IMR-90 (cell line): ENCODE data around the gene SNX14. TPM values are rescaled to one million over a fixed set of nuclear protein-coding genes. Genes with fewer than 3 reads are reported as not detected.
A peak's percentile ranks its signal among the peaks of the same experiment; 100 is the strongest.

ENCODE experiments used
- ATAC-seq: fragments of 200-7000 bp; cut with Tn5 transposase; 2 replicates; pipeline ENCODE4 v1.9.1; 2020; ENCODE audit warnings: low read depth, mild to moderate bottlenecking, moderate library complexity
- BruUV-seq: library from RNA; stranded (reverse); fragments of 400-500 nt; replicated peaks from 2 replicates; lab custom pipeline; 2021; lab: Mats Ljungman, UMichigan
- CTCF ChIA-PET: fragments of 300-600 bp; formaldehyde crosslinking; extraction: SDS; loops from one replicate; lab custom pipeline; 2021; ENCODE audit warnings: antibody characterized with exemption; lab: Yijun Ruan, JAX
- POLR2A ChIA-PET: fragments of 300-600 bp; sonication (Branson Sonifier 250); formaldehyde crosslinking; loops from one replicate; lab custom pipeline; 2022; ENCODE audit warnings: antibody characterized with exemption; ENCODE audit not compliant: unreplicated experiment; lab: Charles Lee
- DNase-seq: peaks from one replicate; pipeline ENCODE4 v3.0.0; 2013
- H2AFZ ChIP-seq: replicated peaks from 2 replicates; pipeline ENCODE3; 2013; ENCODE audit warnings: low read length, mild to moderate bottlenecking; ENCODE audit not compliant: poor library complexity
- H2AK5ac ChIP-seq: 2 replicates; pipeline ENCODE4 v1.6.1; 2013; ENCODE audit warnings: low read depth, low read length, inconsistent platforms
- H2AK9ac ChIP-seq: replicated peaks from 2 replicates; pipeline ENCODE3; 2013; ENCODE audit warnings: mild to moderate bottlenecking, low read depth, low read length, moderate library complexity; ENCODE audit not compliant: poor library complexity
- H2BK120ac ChIP-seq: 2 replicates; pipeline ENCODE4 v1.6.1; 2013; ENCODE audit warnings: low read depth, low read length, inconsistent platforms
- H2BK15ac ChIP-seq: 3 replicates; pipeline ENCODE4 v1.6.1; 2013; ENCODE audit warnings: low read depth, low read length, inconsistent platforms
- H2BK20ac ChIP-seq: 2 replicates; pipeline ENCODE4 v1.6.1; 2013; ENCODE audit warnings: low read depth, mild to moderate bottlenecking, inconsistent platforms, low read length, moderate library complexity
- H2BK5ac ChIP-seq: 2 replicates; pipeline ENCODE4 v1.6.1; 2013; ENCODE audit warnings: mild to moderate bottlenecking, low read depth, low read length, inconsistent platforms; ENCODE audit not compliant: poor library complexity, severe bottlenecking
- H3K14ac ChIP-seq: replicated peaks from 2 replicates; pipeline ENCODE4 v1.6.1; 2013; ENCODE audit warnings: low read depth, low read length, inconsistent platforms
- H3K18ac ChIP-seq: 2 replicates; pipeline ENCODE4 v1.6.1; 2013; ENCODE audit warnings: low read depth, low read length, control low read depth
- H3K23ac ChIP-seq: 2 replicates; pipeline ENCODE4 v1.6.1; 2013; ENCODE audit warnings: low read depth, low read length, inconsistent platforms
- H3K27ac ChIP-seq: 2 replicates; pipeline ENCODE4 v1.5.1; 2013; ENCODE audit warnings: mild to moderate bottlenecking, control low read depth, low read length; ENCODE audit not compliant: insufficient read depth
- H3K27me3 ChIP-seq: 2 replicates; pipeline ENCODE4 v1.6.1; 2013; ENCODE audit warnings: low read length; ENCODE audit not compliant: control insufficient read depth, insufficient read depth
- H3K36me3 ChIP-seq: 2 replicates; pipeline ENCODE4 v1.6.1; 2013; ENCODE audit warnings: low read length, mixed read lengths; ENCODE audit not compliant: control insufficient read depth, insufficient read depth
- H3K4ac ChIP-seq: 2 replicates; pipeline ENCODE4 v1.6.1; 2013; ENCODE audit warnings: low read depth, low read length, inconsistent platforms
- H3K4me1 ChIP-seq: 2 replicates; pipeline ENCODE4 v1.6.1; 2013; ENCODE audit warnings: low read length, mixed read lengths; ENCODE audit not compliant: control insufficient read depth, insufficient read depth
- H3K4me2 ChIP-seq: 2 replicates; pipeline ENCODE4 v1.6.1; 2013; ENCODE audit warnings: low read depth, mild to moderate bottlenecking, control low read depth, low read length, moderate library complexity
- H3K4me3 ChIP-seq: 2 replicates; pipeline ENCODE4 v1.5.1; 2013; ENCODE audit warnings: low read depth, mild to moderate bottlenecking, control low read depth, low read length, moderate library complexity; ENCODE audit not compliant: insufficient read depth
- H3K56ac ChIP-seq: 2 replicates; pipeline ENCODE4 v1.6.1; 2013; ENCODE audit warnings: low read length, inconsistent platforms; ENCODE audit not compliant: insufficient read depth; ENCODE audit errors: extremely low read depth
- H3K79me1 ChIP-seq, 2 experiments: 2 replicates each; pipeline ENCODE4 v1.6.1; 2013; ENCODE audit warnings: low read length in 2 of 2, inconsistent platforms in 1 of 2, low read depth in 1 of 2
- H3K9ac ChIP-seq: 2 replicates; pipeline ENCODE4 v1.6.1; 2013; ENCODE audit warnings: low read depth, low read length, control low read depth
- H3K9me1 ChIP-seq: 2 replicates; pipeline ENCODE4 v1.6.1; 2013; ENCODE audit warnings: low read length, inconsistent platforms; ENCODE audit not compliant: insufficient read depth
- H3K9me3 ChIP-seq: 2 replicates; pipeline ENCODE4 v1.6.1; 2013; ENCODE audit warnings: low read length; ENCODE audit not compliant: control insufficient read depth, insufficient read depth
- H4K20me1 ChIP-seq: 2 replicates; pipeline ENCODE4 v1.6.1; 2013; ENCODE audit warnings: low read length, inconsistent platforms; ENCODE audit not compliant: insufficient read depth
- H4K5ac ChIP-seq: 2 replicates; pipeline ENCODE4 v1.6.1; 2013; ENCODE audit warnings: mild to moderate bottlenecking, low read depth, low read length, control low read depth
- H4K8ac ChIP-seq, 2 experiments: 2 replicates each; pipeline ENCODE4 v1.6.1; 2013; ENCODE audit warnings: low read depth in 2 of 2, low read length in 2 of 2, control low read depth in 1 of 2, inconsistent platforms in 1 of 2
- H4K91ac ChIP-seq: 2 replicates; pipeline ENCODE4 v1.6.1; 2013; ENCODE audit warnings: low read depth, low read length, inconsistent platforms; ENCODE audit not compliant: insufficient read depth
- CHD1 ChIP-seq: IDR thresholded peaks from 2 replicates; pipeline ENCODE4 v1.6.1; 2012; ENCODE audit warnings: low read depth, low read length, improper control_type of control experiment
- FOS ChIP-seq: fragments of 150-350 bp; IDR thresholded peaks from 2 replicates; pipeline ENCODE4 v1.6.1; 2016; ENCODE audit warnings: low read depth, low read length
- MAFK ChIP-seq: IDR thresholded peaks from 2 replicates; pipeline ENCODE4 v1.6.1; 2012; ENCODE audit warnings: low read depth, low read length, improper control_type of control experiment
- MAZ ChIP-seq: IDR thresholded peaks from 2 replicates; pipeline ENCODE4 v1.6.1; 2012; ENCODE audit warnings: low read depth, mild to moderate bottlenecking, low read length, improper control_type of control experiment, moderate library complexity, borderline replicate concordance
- MXI1 ChIP-seq: IDR thresholded peaks from 2 replicates; pipeline ENCODE4 v1.6.1; 2012; ENCODE audit warnings: low read depth, mild to moderate bottlenecking, low read length, moderate library complexity, borderline replicate concordance
- NFE2L2 ChIP-seq: fragments of 150-350 bp; IDR thresholded peaks from 2 replicates; pipeline ENCODE4 v1.6.1; 2016; ENCODE audit warnings: low read depth, mild to moderate bottlenecking, low read length
- RCOR1 ChIP-seq: IDR thresholded peaks from 2 replicates; pipeline ENCODE4 v1.6.1; 2012; ENCODE audit warnings: mild to moderate bottlenecking, low read length, improper control_type of control experiment; ENCODE audit not compliant: insufficient replicate concordance
- SMC3 ChIP-seq: fragments of 150-350 bp; IDR thresholded peaks from 2 replicates; pipeline ENCODE4 v1.6.1; 2016; ENCODE audit warnings: low read depth, mild to moderate bottlenecking, antibody characterized with exemption, low read length, moderate library complexity
- WGBS, 2 experiments: methylation state at CpG; one replicate each; pipeline versions ENCODE4 v1.1.5 to v1.1.7; 2013; ENCODE audit warnings: missing lambda C conversion rate in 2 of 2; ENCODE audit not compliant: insufficient read length in 1 of 2; ENCODE audit errors: extremely low coverage in 2 of 2; 5-methylcytosine and 5-hydroxymethylcytosine counted together
- dilution Hi-C: fragments of 300-500 bp; cut with HindIII; formaldehyde crosslinking; loops from one replicate; pipeline ENCODE4 v1.14.3; 2018; ENCODE audit warnings: low sequenced_read_pairs; ENCODE audit not compliant: unreplicated experiment
- in situ Hi-C: fragments of 300-500 bp; cut with MboI; formaldehyde crosslinking; loops from 3 replicates; pipeline ENCODE4 v1.14.3; 2019; ENCODE audit warnings: low sequenced_read_pairs, inconsistent platforms, mixed read lengths
- intact Hi-C: fragments of 100-400 bp; cut with micrococcal nuclease; formaldehyde crosslinking; loops from 2 replicates; pipeline ENCODE4 v1.10.0; 2022
- polyA plus RNA-seq, 3 experiments: library from polyadenylated mRNA; depleted of rRNA; stranded (reverse); fragments of >200 nt; gene quantifications; 2 replicates each; pipeline ENCODE4 v1.2.3, GENCODE V29; 2012; ENCODE audit warnings: low replicate concordance in 1 of 3
- total RNA-seq: library from RNA; depleted of rRNA; stranded (reverse); fragments of >200 nt; gene quantifications from 2 replicates; pipeline ENCODE4 v1.2.3, GENCODE V29; 2012
- TF ChIP-seq, protein P1 (sequence below): fragments of 150-350 bp; IDR thresholded peaks from 2 replicates; pipeline ENCODE4 v1.6.1; 2017; ENCODE audit warnings: mild to moderate bottlenecking, antibody characterized with exemption, low read length, low read depth
- TF ChIP-seq, protein P2 (sequence below): conservative IDR thresholded peaks from 2 replicates; pipeline ENCODE4 v1.5.1; 2012; ENCODE audit warnings: mild to moderate bottlenecking, low read depth, low read length, improper control_type of control experiment
- TF ChIP-seq, protein P3 (sequence below): fragments of 150-350 bp; IDR thresholded peaks from 2 replicates; pipeline ENCODE4 v1.6.1; 2016; ENCODE audit warnings: low read depth, mild to moderate bottlenecking, low read length, moderate library complexity, borderline replicate concordance

Gene SNX14
- total and polyA plus RNA-seq, 2 of the 4 experiments (the other 2 are of a cell fraction) = 39.9 to 61.8 TPM

DNA sequence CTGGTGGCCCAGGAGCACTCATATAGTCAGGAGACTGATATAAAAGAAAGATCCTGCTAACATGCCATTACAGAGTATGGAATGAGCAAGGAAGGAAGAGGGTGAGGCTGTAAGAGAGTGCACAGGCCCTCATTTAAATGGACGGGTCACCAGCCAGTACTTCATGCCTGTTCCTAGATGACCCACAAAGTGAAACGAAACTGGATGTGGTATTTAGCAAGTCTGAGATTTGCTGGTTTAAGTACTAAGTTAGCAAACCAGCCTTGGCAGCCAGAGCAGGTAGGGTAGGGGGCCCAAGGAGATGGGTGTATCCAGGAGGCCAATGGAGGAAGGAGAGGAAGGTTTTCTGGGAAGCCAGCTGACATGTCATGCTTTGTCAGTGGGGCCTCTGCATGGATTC lies 127.9 kb downstream of the SNX14 start:
- H4K8ac ChIP-seq = peak overlapping the region; percentile 91 to 92
- H3K9ac ChIP-seq = peak overlapping the region; percentile 29; the same call in 1 of the 2 replicates
- peaks cover 47 to 75% of the 10 kb centered on the region in 2 experiments for H3K79me1 ChIP-seq
- in situ Hi-C loops (no loop called here), intact Hi-C loops (no loop called here), dilution Hi-C loops (no loop called here)
- H3K4me2 ChIP-seq = no peak overlapping the region; the same call in 1 of the 2 replicates
- TF ChIP-seq RCOR1 = no peak
- no peak for TF ChIP-seq MAZ
- TF ChIP-seq MXI1 = no peak
- TF ChIP-seq, protein P1, sequence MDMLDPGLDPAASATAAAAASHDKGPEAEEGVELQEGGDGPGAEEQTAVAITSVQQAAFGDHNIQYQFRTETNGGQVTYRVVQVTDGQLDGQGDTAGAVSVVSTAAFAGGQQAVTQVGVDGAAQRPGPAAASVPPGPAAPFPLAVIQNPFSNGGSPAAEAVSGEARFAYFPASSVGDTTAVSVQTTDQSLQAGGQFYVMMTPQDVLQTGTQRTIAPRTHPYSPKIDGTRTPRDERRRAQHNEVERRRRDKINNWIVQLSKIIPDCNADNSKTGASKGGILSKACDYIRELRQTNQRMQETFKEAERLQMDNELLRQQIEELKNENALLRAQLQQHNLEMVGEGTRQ = no peak
- no peak for TF ChIP-seq FOS
- no peak for TF ChIP-seq SMC3
- TF ChIP-seq, protein P2, sequence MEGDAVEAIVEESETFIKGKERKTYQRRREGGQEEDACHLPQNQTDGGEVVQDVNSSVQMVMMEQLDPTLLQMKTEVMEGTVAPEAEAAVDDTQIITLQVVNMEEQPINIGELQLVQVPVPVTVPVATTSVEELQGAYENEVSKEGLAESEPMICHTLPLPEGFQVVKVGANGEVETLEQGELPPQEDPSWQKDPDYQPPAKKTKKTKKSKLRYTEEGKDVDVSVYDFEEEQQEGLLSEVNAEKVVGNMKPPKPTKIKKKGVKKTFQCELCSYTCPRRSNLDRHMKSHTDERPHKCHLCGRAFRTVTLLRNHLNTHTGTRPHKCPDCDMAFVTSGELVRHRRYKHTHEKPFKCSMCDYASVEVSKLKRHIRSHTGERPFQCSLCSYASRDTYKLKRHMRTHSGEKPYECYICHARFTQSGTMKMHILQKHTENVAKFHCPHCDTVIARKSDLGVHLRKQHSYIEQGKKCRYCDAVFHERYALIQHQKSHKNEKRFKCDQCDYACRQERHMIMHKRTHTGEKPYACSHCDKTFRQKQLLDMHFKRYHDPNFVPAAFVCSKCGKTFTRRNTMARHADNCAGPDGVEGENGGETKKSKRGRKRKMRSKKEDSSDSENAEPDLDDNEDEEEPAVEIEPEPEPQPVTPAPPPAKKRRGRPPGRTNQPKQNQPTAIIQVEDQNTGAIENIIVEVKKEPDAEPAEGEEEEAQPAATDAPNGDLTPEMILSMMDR = no peak
- no peak for TF ChIP-seq CHD1
- TF ChIP-seq NFE2L2 = no peak
- TF ChIP-seq MAFK = no peak
- TF ChIP-seq, protein P3, sequence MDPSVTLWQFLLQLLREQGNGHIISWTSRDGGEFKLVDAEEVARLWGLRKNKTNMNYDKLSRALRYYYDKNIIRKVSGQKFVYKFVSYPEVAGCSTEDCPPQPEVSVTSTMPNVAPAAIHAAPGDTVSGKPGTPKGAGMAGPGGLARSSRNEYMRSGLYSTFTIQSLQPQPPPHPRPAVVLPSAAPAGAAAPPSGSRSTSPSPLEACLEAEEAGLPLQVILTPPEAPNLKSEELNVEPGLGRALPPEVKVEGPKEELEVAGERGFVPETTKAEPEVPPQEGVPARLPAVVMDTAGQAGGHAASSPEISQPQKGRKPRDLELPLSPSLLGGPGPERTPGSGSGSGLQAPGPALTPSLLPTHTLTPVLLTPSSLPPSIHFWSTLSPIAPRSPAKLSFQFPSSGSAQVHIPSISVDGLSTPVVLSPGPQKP = no peak
- H3K23ac ChIP-seq = peak overlapping the region; percentile 82
- peaks cover 4% of the 10 kb centered on the region; the same call in 1 of the 2 replicates for H4K20me1 ChIP-seq
- ChIA-PET POLR2A (interaction anchor here (1.1 kb wide), 1 partner anchor 17 kb away, joined by 3 read pairs; no protein-coding TSS in a partner anchor), CTCF (no interaction called here)
- H3K56ac ChIP-seq = peak overlapping the region; percentile 79; the same call in 1 of the 2 replicates
- H2AK9ac ChIP-seq = peak overlapping the region; percentile 90
- H4K91ac ChIP-seq = peak overlapping the region; percentile 96
- BruUV-seq = no TSS peak
- ATAC-seq (no peak), DNase-seq (no peak)
- peak overlapping the region; percentile 85 for H2BK120ac ChIP-seq
- peak overlapping the region; percentile 83 for H3K14ac ChIP-seq
- 88% methylated on average over 1 of the region's 2 CpGs; no CpG with 5 or more reads in 1 of the 2 experiments for WGBS, 2 experiments
- peak overlapping the region; percentile 98 for H2BK15ac ChIP-seq
- H4K5ac ChIP-seq = peak overlapping the region; percentile 73
- peaks cover 39% of the 10 kb centered on the region for H3K4me1 ChIP-seq
- peak overlapping the region; percentile 85 for H2BK20ac ChIP-seq
- no peak overlapping the region for H3K4me3 ChIP-seq
- no peaks in the 10 kb centered on the region for H3K27me3 ChIP-seq
- peak overlapping the region; percentile 98 for H2AK5ac ChIP-seq
- peaks cover 50% of the 10 kb centered on the region for H3K9me1 ChIP-seq
- peak overlapping the region; percentile 90 for H2BK5ac ChIP-seq
- peak overlapping the region; percentile 54; the same call in 1 of the 2 replicates for H3K27ac ChIP-seq
- peak overlapping the region; percentile 4 for H2AFZ ChIP-seq
- H3K4ac ChIP-seq = peak overlapping the region; percentile 89
- no peaks in the 10 kb centered on the region for H3K9me3 ChIP-seq
- peaks cover 9% of the 10 kb centered on the region; the same call in 1 of the 2 replicates for H3K36me3 ChIP-seq
- peak overlapping the region; percentile 52; the same call in 1 of the 2 replicates for H3K18ac ChIP-seq
